Measurements from ENCODE around the gene ELP5.

- no peak for TF ChIP-seq POLR2A (IDR thresholded peaks at IDR 0.05)
- TF ChIP-seq CTCF (IDR thresholded peaks at IDR 0.05): no peak
These were observed 40.7 kb downstream of the ELP5 start for GRCh38 chr17:7292729-7293128.
